ENCODE data around the gene APOL1.

DNA sequence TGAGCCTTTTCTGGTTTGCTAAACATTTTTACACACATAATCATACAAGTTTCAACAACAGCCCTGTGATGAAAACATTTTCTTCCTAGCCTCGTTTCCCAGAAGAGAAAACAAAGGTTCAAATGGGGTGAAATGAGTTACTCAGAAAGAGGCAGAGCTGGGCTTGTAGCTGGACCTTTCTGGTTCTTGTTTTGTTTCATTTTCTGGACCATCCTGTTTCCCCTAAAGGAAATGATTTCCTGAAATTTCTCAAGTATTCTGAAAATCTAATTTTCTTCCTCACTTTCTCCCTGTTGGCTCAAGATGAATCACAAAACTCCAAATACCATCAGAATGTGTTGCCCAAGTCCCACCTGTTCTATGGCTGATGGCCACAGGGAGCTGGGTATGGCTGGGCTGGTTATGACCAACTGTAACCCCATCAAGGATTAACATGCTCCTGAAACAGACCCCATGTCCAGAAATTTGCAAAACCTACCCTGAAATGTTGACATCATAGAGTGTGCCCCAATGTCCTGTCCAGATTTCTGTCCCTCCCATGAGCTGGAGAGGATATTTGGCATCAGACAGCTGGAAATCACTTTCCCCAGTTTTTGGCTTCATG lies 44.7 kb upstream of the APOL1 start:
- no peak for TF ChIP-seq ESRRA (IDR thresholded peaks at IDR 0.05; ENCODE audit: borderline replicate concordance, low read depth)
- TF ChIP-seq, protein P1, sequence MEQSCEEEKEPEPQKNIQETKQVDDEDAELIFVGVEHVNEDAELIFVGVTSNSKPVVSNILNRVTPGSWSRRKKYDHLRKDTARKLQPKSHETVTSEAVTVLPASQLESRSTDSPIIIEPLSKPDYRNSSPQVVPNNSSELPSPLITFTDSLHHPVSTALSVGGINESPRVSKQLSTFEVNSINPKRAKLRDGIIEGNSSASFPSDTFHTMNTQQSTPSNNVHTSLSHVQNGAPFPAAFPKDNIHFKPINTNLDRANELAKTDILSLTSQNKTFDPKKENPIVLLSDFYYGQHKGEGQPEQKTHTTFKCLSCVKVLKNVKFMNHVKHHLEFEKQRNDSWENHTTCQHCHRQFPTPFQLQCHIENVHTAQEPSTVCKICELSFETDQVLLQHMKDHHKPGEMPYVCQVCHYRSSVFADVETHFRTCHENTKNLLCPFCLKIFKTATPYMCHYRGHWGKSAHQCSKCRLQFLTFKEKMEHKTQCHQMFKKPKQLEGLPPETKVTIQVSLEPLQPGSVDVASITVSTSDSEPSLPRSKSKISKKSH (CRISPR knock-in tag; IDR thresholded peaks at IDR 0.05): no peak
- TF ChIP-seq, protein P2, sequence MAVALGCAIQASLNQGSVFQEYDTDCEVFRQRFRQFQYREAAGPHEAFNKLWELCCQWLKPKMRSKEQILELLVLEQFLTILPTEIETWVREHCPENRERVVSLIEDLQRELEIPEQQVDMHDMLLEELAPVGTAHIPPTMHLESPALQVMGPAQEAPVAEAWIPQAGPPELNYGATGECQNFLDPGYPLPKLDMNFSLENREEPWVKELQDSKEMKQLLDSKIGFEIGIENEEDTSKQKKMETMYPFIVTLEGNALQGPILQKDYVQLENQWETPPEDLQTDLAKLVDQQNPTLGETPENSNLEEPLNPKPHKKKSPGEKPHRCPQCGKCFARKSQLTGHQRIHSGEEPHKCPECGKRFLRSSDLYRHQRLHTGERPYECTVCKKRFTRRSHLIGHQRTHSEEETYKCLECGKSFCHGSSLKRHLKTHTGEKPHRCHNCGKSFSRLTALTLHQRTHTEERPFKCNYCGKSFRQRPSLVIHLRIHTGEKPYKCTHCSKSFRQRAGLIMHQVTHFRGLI (CRISPR knock-in tag; IDR thresholded peaks at IDR 0.05): no peak
- TF ChIP-seq UBTF (IDR thresholded peaks at IDR 0.05; ENCODE audit: borderline replicate concordance in 1 of 2, low read depth in 2 of 2, low read length in 2 of 2): no peak
- TF ChIP-seq, protein P3, sequence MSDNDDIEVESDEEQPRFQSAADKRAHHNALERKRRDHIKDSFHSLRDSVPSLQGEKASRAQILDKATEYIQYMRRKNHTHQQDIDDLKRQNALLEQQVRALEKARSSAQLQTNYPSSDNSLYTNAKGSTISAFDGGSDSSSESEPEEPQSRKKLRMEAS (CRISPR knock-in tag; IDR thresholded peaks at IDR 0.05): no peak
- TF ChIP-seq, protein P4, sequence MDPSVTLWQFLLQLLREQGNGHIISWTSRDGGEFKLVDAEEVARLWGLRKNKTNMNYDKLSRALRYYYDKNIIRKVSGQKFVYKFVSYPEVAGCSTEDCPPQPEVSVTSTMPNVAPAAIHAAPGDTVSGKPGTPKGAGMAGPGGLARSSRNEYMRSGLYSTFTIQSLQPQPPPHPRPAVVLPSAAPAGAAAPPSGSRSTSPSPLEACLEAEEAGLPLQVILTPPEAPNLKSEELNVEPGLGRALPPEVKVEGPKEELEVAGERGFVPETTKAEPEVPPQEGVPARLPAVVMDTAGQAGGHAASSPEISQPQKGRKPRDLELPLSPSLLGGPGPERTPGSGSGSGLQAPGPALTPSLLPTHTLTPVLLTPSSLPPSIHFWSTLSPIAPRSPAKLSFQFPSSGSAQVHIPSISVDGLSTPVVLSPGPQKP (CRISPR knock-in tag; IDR thresholded peaks at IDR 0.05): no peak
- no peak for TF ChIP-seq RAD21 (CRISPR knock-in tag; conservative IDR thresholded peaks at IDR 0.05 in 1 of 2, IDR thresholded peaks at IDR 0.05 in 1 of 2)

Data from K562 (cell line).